AG09309 (cell line): Measurements from ENCODE around the gene SPOCD1.

Experiments used
- DNase-seq: peaks from one replicate; pipeline ENCODE4 v3.0.0-alpha.2; 2010; ENCODE audit warnings: low read depth
- H3K4me3 ChIP-seq: 2 replicates; pipeline ENCODE4 v1.5.1; 2011; ENCODE audit warnings: mild to moderate bottlenecking, low read depth, low read length, moderate library complexity; ENCODE audit not compliant: control insufficient read depth
- TF ChIP-seq, protein P1 (sequence below): IDR thresholded peaks from 2 replicates; pipeline ENCODE4 v1.5.1; 2011; ENCODE audit warnings: mild to moderate bottlenecking, low read depth, low read length, inconsistent platforms; ENCODE audit not compliant: insufficient read depth, control insufficient read depth; ENCODE audit errors: missing control alignments

The SPOCD1 gene

DNA sequence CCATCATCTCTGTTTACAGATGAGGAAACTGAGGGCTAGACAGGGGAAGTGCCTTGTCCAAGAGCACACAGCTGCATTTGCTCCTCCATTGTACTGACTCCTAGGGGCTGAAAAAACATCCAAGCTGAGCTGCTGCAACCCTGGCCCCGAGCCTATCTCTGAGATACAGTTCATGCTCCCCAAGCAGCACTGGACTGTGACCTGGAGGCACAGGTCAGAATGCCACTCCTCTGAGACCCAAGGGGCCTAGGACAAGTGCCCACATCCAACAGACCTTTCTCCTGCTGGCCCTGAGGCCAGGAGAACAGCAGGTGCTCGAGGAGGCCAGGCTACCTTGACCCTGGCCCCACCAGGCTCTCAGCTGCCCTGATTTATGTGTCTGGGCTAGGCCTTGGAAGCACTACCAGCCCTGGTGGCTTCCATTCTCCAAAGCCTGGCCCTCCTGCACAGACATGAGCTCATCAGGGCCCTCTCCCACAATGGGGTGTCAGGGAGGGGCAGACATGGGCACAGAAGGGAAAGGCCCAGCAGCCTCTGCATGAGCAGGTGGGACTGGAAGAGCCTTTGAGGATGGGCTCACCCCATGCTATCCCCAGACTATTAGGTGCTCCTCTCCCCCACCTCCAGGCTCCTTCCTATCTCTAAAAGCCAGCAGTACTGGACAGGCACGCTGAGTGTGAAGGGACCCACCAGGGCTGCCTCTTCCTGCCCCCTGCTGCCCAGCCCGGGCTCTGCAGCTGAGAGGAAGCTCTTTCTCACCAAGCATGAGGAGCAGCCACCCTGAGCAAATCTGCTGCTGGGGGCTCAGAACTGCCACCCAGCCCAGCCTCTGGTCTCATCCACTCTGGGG is 70.5 kb downstream of the SPOCD1 start:
- no peak overlapping the region for H3K4me3 ChIP-seq
- TF ChIP-seq, protein P1, sequence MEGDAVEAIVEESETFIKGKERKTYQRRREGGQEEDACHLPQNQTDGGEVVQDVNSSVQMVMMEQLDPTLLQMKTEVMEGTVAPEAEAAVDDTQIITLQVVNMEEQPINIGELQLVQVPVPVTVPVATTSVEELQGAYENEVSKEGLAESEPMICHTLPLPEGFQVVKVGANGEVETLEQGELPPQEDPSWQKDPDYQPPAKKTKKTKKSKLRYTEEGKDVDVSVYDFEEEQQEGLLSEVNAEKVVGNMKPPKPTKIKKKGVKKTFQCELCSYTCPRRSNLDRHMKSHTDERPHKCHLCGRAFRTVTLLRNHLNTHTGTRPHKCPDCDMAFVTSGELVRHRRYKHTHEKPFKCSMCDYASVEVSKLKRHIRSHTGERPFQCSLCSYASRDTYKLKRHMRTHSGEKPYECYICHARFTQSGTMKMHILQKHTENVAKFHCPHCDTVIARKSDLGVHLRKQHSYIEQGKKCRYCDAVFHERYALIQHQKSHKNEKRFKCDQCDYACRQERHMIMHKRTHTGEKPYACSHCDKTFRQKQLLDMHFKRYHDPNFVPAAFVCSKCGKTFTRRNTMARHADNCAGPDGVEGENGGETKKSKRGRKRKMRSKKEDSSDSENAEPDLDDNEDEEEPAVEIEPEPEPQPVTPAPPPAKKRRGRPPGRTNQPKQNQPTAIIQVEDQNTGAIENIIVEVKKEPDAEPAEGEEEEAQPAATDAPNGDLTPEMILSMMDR: peak; percentile 93
- no peak for DNase-seq

DNA sequence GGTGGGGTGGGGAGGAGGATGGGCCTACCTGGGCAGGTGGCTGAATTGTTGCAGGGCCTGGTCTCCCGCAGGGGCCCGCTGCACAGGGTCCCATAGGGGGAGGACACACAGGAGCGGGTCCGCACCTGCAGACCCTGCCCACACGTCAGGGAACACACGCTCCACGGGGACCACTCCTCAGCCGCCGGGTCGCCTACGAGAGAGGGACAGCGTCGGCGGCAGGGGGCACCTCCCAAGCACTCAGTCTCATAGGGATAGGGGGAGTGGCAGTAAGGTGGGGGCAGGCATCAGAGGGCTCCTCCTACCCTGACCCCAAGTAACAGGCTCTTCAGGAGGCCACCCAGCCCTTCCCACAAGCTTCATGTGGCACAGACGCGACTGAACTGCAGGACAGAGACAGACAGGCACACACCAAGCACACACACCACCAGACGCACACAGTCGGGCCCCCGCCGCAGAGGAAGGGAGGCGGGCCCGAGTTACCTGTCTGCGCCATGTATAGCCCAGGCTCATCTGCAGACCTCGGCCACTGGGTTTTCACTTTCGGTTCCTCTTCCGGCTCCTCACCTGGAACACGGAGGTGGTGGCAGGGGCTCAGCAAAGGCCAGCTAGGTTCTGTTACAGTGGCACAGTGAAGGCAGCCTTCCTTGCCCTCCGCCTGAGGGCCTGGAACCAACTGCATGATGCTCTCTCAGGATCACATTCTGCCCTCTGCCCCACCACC is 71.5 kb downstream of the SPOCD1 start:
- DNase-seq: no peak
- no peak overlapping the region for H3K4me3 ChIP-seq
- TF ChIP-seq, protein P1: no peak

DNA sequence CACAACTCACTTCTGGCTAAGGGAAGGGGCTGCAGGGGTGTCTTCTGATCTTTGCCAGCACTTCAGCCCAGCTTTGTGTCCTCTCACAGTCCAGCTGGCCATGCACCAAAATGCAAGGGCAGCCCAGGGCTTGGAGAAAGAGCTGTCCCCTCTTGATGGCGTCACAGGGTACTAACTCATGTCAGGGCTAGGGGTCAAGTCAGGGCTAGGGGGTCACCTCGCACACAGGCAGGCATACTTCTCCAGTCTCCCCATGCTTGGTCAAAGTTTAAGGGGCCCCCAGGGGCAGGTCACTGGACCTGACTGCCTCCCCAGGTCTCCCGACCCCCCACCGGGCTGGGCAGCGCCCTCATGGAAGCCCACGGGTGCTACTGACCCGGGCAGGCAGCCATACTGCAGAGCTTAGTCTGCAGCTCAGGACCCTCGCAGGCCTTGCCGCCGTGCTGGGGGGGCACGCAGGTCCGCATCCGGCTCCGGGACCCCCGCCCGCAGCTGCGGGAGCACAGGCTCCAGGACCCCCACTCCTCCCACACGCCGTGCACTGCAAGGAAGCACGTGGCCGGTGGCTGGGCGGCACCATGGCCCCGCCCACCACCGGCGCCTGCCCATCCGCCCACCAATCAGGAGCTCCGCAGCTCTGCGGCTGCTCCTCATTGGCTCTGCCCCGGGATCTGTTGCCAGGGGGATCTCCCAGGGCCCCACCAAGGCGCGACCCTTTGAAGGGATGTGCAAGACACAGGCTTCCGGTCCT is 73.2 kb downstream of the SPOCD1 start:
- DNase-seq: no peak
- TF ChIP-seq, protein P1: no peak
- H3K4me3 ChIP-seq: no peak overlapping the region
